HepG2 (cell line): ENCODE measurements around the gene DNAJC5. TPM values are rescaled to one million over a fixed set of nuclear protein-coding genes. Genes with fewer than 3 reads are reported as not detected.

ENCODE experiments used
- CAMTA2 ChIP-seq: sonication (generic); formaldehyde crosslinking; IDR thresholded peaks from 2 replicates; pipeline ENCODE4 v1.4.0; 2020; ENCODE audit warnings: mild to moderate bottlenecking, missing genetic modification reagents, borderline replicate concordance
- GFI1 ChIP-seq: sonication (generic); formaldehyde crosslinking; IDR thresholded peaks from 2 replicates; pipeline ENCODE4 v1.5.0; 2020; ENCODE audit warnings: missing genetic modification reagents, mild to moderate bottlenecking, borderline replicate concordance
- HNF1B ChIP-seq: sonication (generic); formaldehyde crosslinking; IDR thresholded peaks from 2 replicates; pipeline ENCODE4 v1.5.1; 2020; ENCODE audit warnings: mild to moderate bottlenecking, moderate library complexity, missing genetic modification reagents
- KDM6A ChIP-seq: IDR thresholded peaks from 2 replicates; pipeline ENCODE4 v1.6.1; 2016; ENCODE audit warnings: low read depth
- KLF15 ChIP-seq: sonication (generic); formaldehyde crosslinking; IDR thresholded peaks from 2 replicates; pipeline ENCODE4 v1.8.1; 2023; ENCODE audit warnings: borderline replicate concordance, mild to moderate bottlenecking, inconsistent platforms, missing genetic modification reagents, mixed read lengths
- MAX ChIP-seq: IDR thresholded peaks from 2 replicates; pipeline ENCODE4 v1.6.1; 2012; ENCODE audit warnings: inconsistent platforms
- NFKBIZ ChIP-seq: IDR thresholded peaks from 2 replicates; pipeline ENCODE4 v1.6.1; 2018; ENCODE audit warnings: missing genetic modification reagents, missing compliant biosample characterization
- NR2F6 ChIP-seq, 2 experiments: IDR thresholded peaks; 2 replicates each; pipeline ENCODE4 v1.6.1; 2016; ENCODE audit warnings: antibody characterized with exemption in 1 of 2, mild to moderate bottlenecking in 1 of 2
- PAX8 ChIP-seq: sonication (generic); formaldehyde crosslinking; IDR thresholded peaks from 2 replicates; pipeline ENCODE4 v1.8.0; 2022; ENCODE audit warnings: mild to moderate bottlenecking, missing genetic modification reagents, borderline replicate concordance
- PHB2 ChIP-seq: fragments of 450-650 bp; IDR thresholded peaks from 2 replicates; pipeline ENCODE4 v1.6.1; 2018; ENCODE audit not compliant: partially characterized antibody
- PRDM4 ChIP-seq: sonication (generic); formaldehyde crosslinking; IDR thresholded peaks from 2 replicates; pipeline ENCODE4 v1.9.0; 2021; ENCODE audit warnings: missing genetic modification reagents, borderline replicate concordance
- SUZ12 ChIP-seq: fragments of 150-350 bp; IDR thresholded peaks from 2 replicates; pipeline ENCODE4 v1.6.1; 2014; ENCODE audit warnings: low read depth, low read length
- ZBTB3 ChIP-seq: sonication (generic); formaldehyde crosslinking; IDR thresholded peaks from 2 replicates; pipeline ENCODE4 v1.4.0; 2020; ENCODE audit warnings: low read depth, mild to moderate bottlenecking, moderate library complexity, missing genetic modification reagents, borderline replicate concordance
- ZFX ChIP-seq: sonication (generic); formaldehyde crosslinking; IDR thresholded peaks from 2 replicates; pipeline ENCODE4 v1.4.0; 2020; ENCODE audit warnings: mild to moderate bottlenecking, low read depth, missing genetic modification reagents, moderate library complexity
- ZKSCAN5 ChIP-seq: sonication (generic); formaldehyde crosslinking; IDR thresholded peaks from 2 replicates; pipeline ENCODE4 v1.5.1; 2020; ENCODE audit warnings: mild to moderate bottlenecking, missing genetic modification reagents
- ZNF503 ChIP-seq: sonication (generic); formaldehyde crosslinking; IDR thresholded peaks from 2 replicates; pipeline ENCODE4 v1.4.0; 2020; ENCODE audit warnings: missing genetic modification reagents
- ZNF556 ChIP-seq: sonication (generic); formaldehyde crosslinking; IDR thresholded peaks from 2 replicates; pipeline ENCODE4 v1.4.0; 2020; ENCODE audit warnings: mild to moderate bottlenecking, missing genetic modification reagents, borderline replicate concordance
- ZNF562 ChIP-seq: sonication (generic); formaldehyde crosslinking; IDR thresholded peaks from 2 replicates; pipeline ENCODE4 v1.8.0; 2022; ENCODE audit warnings: missing genetic modification reagents, borderline replicate concordance
- ZNF564 ChIP-seq: sonication (generic); formaldehyde crosslinking; IDR thresholded peaks from 2 replicates; pipeline ENCODE4 v1.8.1; 2023; ENCODE audit warnings: mild to moderate bottlenecking, missing genetic modification reagents
- ZNF607 ChIP-seq: sonication (generic); formaldehyde crosslinking; IDR thresholded peaks from 2 replicates; pipeline ENCODE4 v1.5.1; 2020; ENCODE audit warnings: missing genetic modification reagents, mild to moderate bottlenecking, borderline replicate concordance
- ZSCAN5A ChIP-seq: sonication (generic); formaldehyde crosslinking; IDR thresholded peaks from 2 replicates; pipeline ENCODE4 v1.8.0; 2022; ENCODE audit warnings: mild to moderate bottlenecking, missing genetic modification reagents, borderline replicate concordance
- polyA plus RNA-seq, 8 experiments: library from polyadenylated mRNA; depleted of rRNA in 3 of 8; stranded (reverse) in 7 of 8; unstranded in 1 of 8; fragments of >200 nt; fragmentation: Illumina TruSeq in 4 of 8; extraction: Trizol in 4 of 8; gene quantifications; 2 replicates each; pipeline versions ENCODE4 v1.2.1 to v1.2.3, GENCODE V29; 2011 to 2016; ENCODE audit warnings: low read depth in 4 of 8, missing spikeins in 1 of 8, mixed read lengths in 1 of 8; ENCODE audit not compliant: insufficient read depth in 1 of 8
- total RNA-seq, 5 experiments: library from RNA; depleted of rRNA; stranded (reverse); fragments of >200 nt; fragmentation: Illumina TruSeq; extraction: Trizol; gene quantifications; 2 replicates each; pipeline ENCODE4 v1.2.3, GENCODE V29; 2016; ENCODE audit warnings: low read depth in 1 of 5

The DNAJC5 gene
- total and polyA plus RNA-seq, 2 of the 13 experiments (the other 11 are each of a cell fraction or from before 2014, with no cell fraction given): 42.8 to 64.5 TPM

- TF ChIP-seq ZNF607 (CRISPR knock-in tag) (no peak), NFKBIZ (no peak), GFI1 (no peak), ZNF562 (CRISPR knock-in tag) (no peak), CAMTA2 (no peak), ZNF556 (peak; percentile 5; the same call in 1 of the 2 replicates), ZBTB3 (CRISPR knock-in tag) (no peak), HNF1B (CRISPR knock-in tag) (no peak), KDM6A (no peak), ZKSCAN5 (CRISPR knock-in tag) (peak; percentile 86), KLF15 (CRISPR knock-in tag) (no peak), ZNF503 (CRISPR knock-in tag) (no peak), ZFX (CRISPR knock-in tag) (peak; percentile 76), ZNF564 (CRISPR knock-in tag) (no peak; the same call in 1 of the 2 replicates), NR2F6 (IDR thresholded peaks at IDR 0.05) (no peak), NR2F6 (CRISPR knock-in tag; IDR thresholded peaks at IDR 0.05) (0 out of 2 replicates have a peak, but pooled peaks have one; percentile 4), PHB2 (no peak), SUZ12 (no peak), PAX8 (CRISPR knock-in tag) (no peak), MAX (peak; percentile 63), PRDM4 (peak; percentile 47; the same call in 1 of the 2 replicates), ZSCAN5A (CRISPR knock-in tag) (no peak)
Observed at GRCh38 chr20:63848003-63848911, 46.7 kb upstream of the DNAJC5 start (continued).
